ENCODE data around the gene PTGIS. TPM values are rescaled to one million over a fixed set of nuclear protein-coding genes. Genes with fewer than 3 reads are reported as not detected.
A peak's percentile ranks its signal among the peaks of the same experiment; 100 is the strongest.

The PTGIS gene
- polyA plus RNA-seq, 2 of the 4 experiments (the other 2 are of a cell fraction) = 0.03 to 0.04 TPM

DNA sequence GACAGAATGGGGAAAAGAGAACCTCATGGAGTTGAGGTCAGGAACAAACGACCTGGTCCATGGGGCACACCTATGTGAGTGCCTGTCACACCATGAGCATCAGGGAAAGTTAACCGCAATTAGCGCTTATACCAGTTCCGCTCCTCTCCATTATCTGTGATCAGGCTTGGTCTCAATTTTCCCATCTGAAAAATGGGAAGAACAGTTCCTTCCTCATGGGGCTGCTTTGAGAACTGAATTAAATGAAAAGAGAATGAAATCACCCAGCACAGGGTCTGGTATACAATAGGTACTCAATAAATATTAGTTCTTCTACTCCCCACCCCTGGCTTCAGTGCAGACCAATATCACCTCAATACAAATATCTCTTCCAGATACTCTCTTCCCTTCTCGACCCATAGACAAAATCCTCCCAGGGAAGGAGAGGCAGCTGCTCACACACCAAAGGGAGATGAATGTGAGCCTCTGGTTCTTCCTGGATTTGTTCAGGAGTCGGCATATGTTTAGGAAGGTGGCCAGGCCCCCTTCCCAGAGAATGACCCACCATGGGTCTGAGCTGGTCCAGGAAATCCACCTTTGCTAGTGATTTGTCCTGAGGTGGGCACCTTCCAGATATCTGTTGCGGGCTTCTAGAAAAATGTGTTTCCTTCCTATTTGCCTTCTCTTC is 2.4 kb upstream of the PTGIS start:
- no peak for DNase-seq (ENCODE audit: low read depth in 1 of 2, low spot score in 1 of 2)
- H3K9me3 ChIP-seq = no peaks in the 10 kb centered on the region
- no peak for ATAC-seq
- no peak for FAIRE-seq
- no peak for TF ChIP-seq CEBPB (IDR thresholded peaks at IDR 0.05)
- TF ChIP-seq PBX3 (IDR thresholded peaks at IDR 0.05) = no peak
- no peak for TF ChIP-seq BHLHE40 (IDR thresholded peaks at IDR 0.05; ENCODE audit: low read depth, low read length)
- TF ChIP-seq HEYL (CRISPR knock-in tag; IDR thresholded peaks at IDR 0.05) = no peak
- TF ChIP-seq GATA3 (IDR thresholded peaks at IDR 0.05; ENCODE audit: borderline replicate concordance) = no peak
- no peak for TF ChIP-seq EHF (CRISPR knock-in tag; IDR thresholded peaks at IDR 0.05)
- no peak overlapping the region for H3K4me2 ChIP-seq
- ChIA-PET CTCF (interaction anchor here (0.7 to 2.3 kb wide), 13 partner anchors 9 to 501 kb away, joined by 3 to 9 read pairs (median 4); no protein-coding TSS in a partner anchor), POLR2A (no interaction called here)
- H3K27ac ChIP-seq = no peak overlapping the region
- no peak overlapping the region for H3K4me3 ChIP-seq
- 80% methylated on average over 7 of the region's 7 CpGs for WGBS (ENCODE audit: missing lambda C conversion rate)
- H3K4me1 ChIP-seq = peaks cover 5% of the 10 kb centered on the region

- 73% methylated on average over 10 of the region's 10 CpGs for WGBS (ENCODE audit: missing lambda C conversion rate)
- no peak overlapping the region for H3K4me3 ChIP-seq
- TF ChIP-seq, protein P1, sequence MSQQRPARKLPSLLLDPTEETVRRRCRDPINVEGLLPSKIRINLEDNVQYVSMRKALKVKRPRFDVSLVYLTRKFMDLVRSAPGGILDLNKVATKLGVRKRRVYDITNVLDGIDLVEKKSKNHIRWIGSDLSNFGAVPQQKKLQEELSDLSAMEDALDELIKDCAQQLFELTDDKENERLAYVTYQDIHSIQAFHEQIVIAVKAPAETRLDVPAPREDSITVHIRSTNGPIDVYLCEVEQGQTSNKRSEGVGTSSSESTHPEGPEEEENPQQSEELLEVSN (IDR thresholded peaks at IDR 0.05; ENCODE audit: borderline replicate concordance, low read depth) = no peak
- TF ChIP-seq EHMT2 (IDR thresholded peaks at IDR 0.05; ENCODE audit: low read depth) = no peak
- TF ChIP-seq PBX3 (IDR thresholded peaks at IDR 0.05) = no peak
- no peak for TF ChIP-seq HOXB5 (CRISPR knock-in tag; IDR thresholded peaks at IDR 0.05)
- no peak for TF ChIP-seq EP300 (IDR thresholded peaks at IDR 0.05)
- TF ChIP-seq FOSB (CRISPR knock-in tag; IDR thresholded peaks at IDR 0.05) = no peak
- TF ChIP-seq ZSCAN20 (CRISPR knock-in tag; IDR thresholded peaks at IDR 0.05) = no peak
- TF ChIP-seq EHF (CRISPR knock-in tag; IDR thresholded peaks at IDR 0.05) = no peak
- TF ChIP-seq CHD2 (IDR thresholded peaks at IDR 0.05; ENCODE audit: low read length, partially characterized antibody) = no peak
- TF ChIP-seq, protein P2, sequence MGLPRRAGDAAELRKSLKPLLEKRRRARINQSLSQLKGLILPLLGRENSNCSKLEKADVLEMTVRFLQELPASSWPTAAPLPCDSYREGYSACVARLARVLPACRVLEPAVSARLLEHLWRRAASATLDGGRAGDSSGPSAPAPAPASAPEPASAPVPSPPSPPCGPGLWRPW (IDR thresholded peaks at IDR 0.05) = no peak
- no peak for TF ChIP-seq RNF2 (IDR thresholded peaks at IDR 0.05; ENCODE audit: borderline replicate concordance, low read depth)
- TF ChIP-seq, protein P3, sequence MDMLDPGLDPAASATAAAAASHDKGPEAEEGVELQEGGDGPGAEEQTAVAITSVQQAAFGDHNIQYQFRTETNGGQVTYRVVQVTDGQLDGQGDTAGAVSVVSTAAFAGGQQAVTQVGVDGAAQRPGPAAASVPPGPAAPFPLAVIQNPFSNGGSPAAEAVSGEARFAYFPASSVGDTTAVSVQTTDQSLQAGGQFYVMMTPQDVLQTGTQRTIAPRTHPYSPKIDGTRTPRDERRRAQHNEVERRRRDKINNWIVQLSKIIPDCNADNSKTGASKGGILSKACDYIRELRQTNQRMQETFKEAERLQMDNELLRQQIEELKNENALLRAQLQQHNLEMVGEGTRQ (IDR thresholded peaks at IDR 0.05) = no peak
- no peak for TF ChIP-seq HDAC2 (IDR thresholded peaks at IDR 0.05)
- TF ChIP-seq SREBF2 (IDR thresholded peaks at IDR 0.05) = no peak
- no peak for TF ChIP-seq RFX5 (IDR thresholded peaks at IDR 0.05)
- TF ChIP-seq, protein P4, sequence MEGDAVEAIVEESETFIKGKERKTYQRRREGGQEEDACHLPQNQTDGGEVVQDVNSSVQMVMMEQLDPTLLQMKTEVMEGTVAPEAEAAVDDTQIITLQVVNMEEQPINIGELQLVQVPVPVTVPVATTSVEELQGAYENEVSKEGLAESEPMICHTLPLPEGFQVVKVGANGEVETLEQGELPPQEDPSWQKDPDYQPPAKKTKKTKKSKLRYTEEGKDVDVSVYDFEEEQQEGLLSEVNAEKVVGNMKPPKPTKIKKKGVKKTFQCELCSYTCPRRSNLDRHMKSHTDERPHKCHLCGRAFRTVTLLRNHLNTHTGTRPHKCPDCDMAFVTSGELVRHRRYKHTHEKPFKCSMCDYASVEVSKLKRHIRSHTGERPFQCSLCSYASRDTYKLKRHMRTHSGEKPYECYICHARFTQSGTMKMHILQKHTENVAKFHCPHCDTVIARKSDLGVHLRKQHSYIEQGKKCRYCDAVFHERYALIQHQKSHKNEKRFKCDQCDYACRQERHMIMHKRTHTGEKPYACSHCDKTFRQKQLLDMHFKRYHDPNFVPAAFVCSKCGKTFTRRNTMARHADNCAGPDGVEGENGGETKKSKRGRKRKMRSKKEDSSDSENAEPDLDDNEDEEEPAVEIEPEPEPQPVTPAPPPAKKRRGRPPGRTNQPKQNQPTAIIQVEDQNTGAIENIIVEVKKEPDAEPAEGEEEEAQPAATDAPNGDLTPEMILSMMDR (IDR thresholded peaks at IDR 0.05) = no peak
- TF ChIP-seq POLR2AphosphoS2 (conservative IDR thresholded peaks at IDR 0.05; ENCODE audit: low read length) = no peak
- TF ChIP-seq HOXB13 (CRISPR knock-in tag; IDR thresholded peaks at IDR 0.05; ENCODE audit: low read depth) = no peak
- ChIA-PET CTCF (interaction anchor here (0.7 to 2.3 kb wide), 11 partner anchors 10 to 502 kb away, joined by 3 to 9 read pairs (median 4); no protein-coding TSS in a partner anchor), POLR2A (no interaction called here)
- FAIRE-seq = no peak
- no peak overlapping the region for H3K27ac ChIP-seq
- H3K4me1 ChIP-seq = peaks cover 3% of the 10 kb centered on the region; the same call in 1 of the 3 replicates
- ATAC-seq = 0 out of 6 replicates have a peak, but pooled peaks of 1 of the 2 experiments have one; percentile 16
- no peak overlapping the region for H3K4me2 ChIP-seq
- no peaks in the 10 kb centered on the region for H3K9me3 ChIP-seq
- DNase-seq (ENCODE audit: low read depth in 1 of 2, low spot score in 1 of 2) = no peak
These were observed 1.6 kb upstream of the PTGIS start for GRCh38 chr20:49569411-49570115.
